ENCODE data around the gene ZSWIM6. TPM values are rescaled to one million over a fixed set of nuclear protein-coding genes. Genes with fewer than 3 reads are reported as not detected.
"Not testable (repeated sequence)": the region's sequence is repeated elsewhere in the genome, so short reads cannot be mapped to it uniquely, and the experiment has no call there.

ZSWIM6 gene
- polyA plus RNA-seq, 6 donors from 2014 or later = 0.65 to 1.5 (median 1.4) TPM

GRCh38 chr5:61414806-61415205, 82.7 kb downstream of the ZSWIM6 start:
- Mint-ChIP-seq H3K4me1 (peaks cover 41 to 61% (median 49%) of the 10 kb centered on the region in 3 donors), H3K27ac (peak overlapping the region in 1 of 6 donors; percentile 21), H3K9me3 (no peaks in the 10 kb centered on the region), H3K36me3 (no peaks in the 10 kb centered on the region), H3K4me3 (peak overlapping the region in 1 of 8 donors; percentile 30), H3K27me3 (no peaks in the 10 kb centered on the region)
- DNase-seq = no peak
- no peak for ATAC-seq (ENCODE audit: low read depth in 2 of 2)

GRCh38 chr5:61416010-61416409, 84.0 kb downstream of the ZSWIM6 start:
- no peak for ATAC-seq (ENCODE audit: low read depth in 2 of 2)
- Mint-ChIP-seq H3K27me3 (no peaks in the 10 kb centered on the region), H3K27ac (no peak overlapping the region), H3K36me3 (peaks cover 0 to 2% of the 10 kb centered on the region in 2 donors), H3K4me1 (peaks cover 42 to 67% (median 47%) of the 10 kb centered on the region in 3 donors), H3K4me3 (no peak overlapping the region), H3K9me3 (peaks cover 0 to 1% (median 0%) of the 10 kb centered on the region in 7 donors)
- DNase-seq = no peak

- Mint-ChIP-seq H3K27ac (peak overlapping the region in 2 of 6 donors; percentile 9 to 53), H3K4me3 (no peak overlapping the region), H3K9me3 (peaks cover 0 to 5% (median 3%) of the 10 kb centered on the region in 7 donors)
Measured at GRCh38 chr5:61416420-61416819, 84.4 kb downstream of the ZSWIM6 start.

GRCh38 chr5:61417340-61417739, 85.3 kb downstream of the ZSWIM6 start:
- no peak overlapping the region for H3K27ac Mint-ChIP-seq
- DNase-seq = no peak
- peaks cover 43 to 75% (median 47%) of the 10 kb centered on the region in 3 donors for H3K4me1 Mint-ChIP-seq
- no peaks in the 10 kb centered on the region for H3K27me3 Mint-ChIP-seq
- no peak overlapping the region for H3K4me3 Mint-ChIP-seq
- peaks cover 0 to 10% (median 5%) of the 10 kb centered on the region in 7 donors for H3K9me3 Mint-ChIP-seq
- peaks cover 0 to 11% of the 10 kb centered on the region in 2 donors for H3K36me3 Mint-ChIP-seq
- no peak for ATAC-seq (ENCODE audit: low read depth in 2 of 2)

More at GRCh38 chr5:61416420-61416819, 84.4 kb downstream of the ZSWIM6 start:
- no peak for DNase-seq
- Mint-ChIP-seq H3K27me3 (no peaks in the 10 kb centered on the region), H3K4me1 (peaks cover 45 to 71% (median 47%) of the 10 kb centered on the region in 3 donors), H3K36me3 (peaks cover 0 to 6% of the 10 kb centered on the region in 2 donors)
- ATAC-seq (ENCODE audit: low read depth in 2 of 2) = no peak

GRCh38 chr5:61417851-61418250, 85.8 kb downstream of the ZSWIM6 start:
- no peak overlapping the region for H3K27ac Mint-ChIP-seq
- H3K9me3 Mint-ChIP-seq = peaks cover 0 to 10% (median 5%) of the 10 kb centered on the region in 7 donors
- no peak overlapping the region for H3K4me3 Mint-ChIP-seq
- ATAC-seq (ENCODE audit: low read depth in 2 of 2) = no peak
- peaks cover 0 to 11% of the 10 kb centered on the region in 2 donors for H3K36me3 Mint-ChIP-seq
- H3K4me1 Mint-ChIP-seq = peaks cover 46 to 80% (median 48%) of the 10 kb centered on the region in 3 donors
- H3K27me3 Mint-ChIP-seq = no peaks in the 10 kb centered on the region
- no peak for DNase-seq

GRCh38 chr5:61419106-61419505, 87.0 kb downstream of the ZSWIM6 start:
- Mint-ChIP-seq H3K27me3 (no peaks in the 10 kb centered on the region), H3K9me3 (peaks cover 0 to 10% (median 7%) of the 10 kb centered on the region in 7 donors), H3K27ac (no peak overlapping the region), H3K4me3 (no peak overlapping the region), H3K36me3 (peaks cover 0 to 11% of the 10 kb centered on the region in 2 donors), H3K4me1 (peaks cover 51 to 85% (median 51%) of the 10 kb centered on the region in 3 donors)
- DNase-seq = no peak
- no peak for ATAC-seq (ENCODE audit: low read depth in 2 of 2)

- Mint-ChIP-seq H3K4me3 (peak overlapping the region in 1 of 8 donors; percentile 35), H3K27me3 (no peaks in the 10 kb centered on the region), H3K4me1 (peaks cover 45 to 85% (median 46%) of the 10 kb centered on the region in 3 donors), H3K9me3 (peaks cover 0 to 10% (median 7%) of the 10 kb centered on the region in 7 donors), H3K27ac (no peak overlapping the region), H3K36me3 (peaks cover 0 to 11% of the 10 kb centered on the region in 2 donors)
- DNase-seq (no peak), ATAC-seq (ENCODE audit: low read depth in 2 of 2) (no peak)
Measured at GRCh38 chr5:61420016-61420415, 88.0 kb downstream of the ZSWIM6 start.

GRCh38 chr5:61421262-61421661, 89.2 kb downstream of the ZSWIM6 start:
- peaks cover 0 to 11% of the 10 kb centered on the region in 2 donors for H3K36me3 Mint-ChIP-seq
- peak overlapping the region in 1 of 6 donors; percentile 28 for H3K27ac Mint-ChIP-seq
- not testable (repeated sequence) for DNase-seq; H3K27me3 Mint-ChIP-seq; H3K4me3 Mint-ChIP-seq; H3K9me3 Mint-ChIP-seq; ATAC-seq (ENCODE audit: low read depth in 2 of 2)
- peaks cover 41 to 83% (median 42%) of the 10 kb centered on the region in 3 donors for H3K4me1 Mint-ChIP-seq

- DNase-seq (no peak), ATAC-seq (ENCODE audit: low read depth in 2 of 2) (no peak)
- H3K9me3 Mint-ChIP-seq = peaks cover 0 to 10% (median 7%) of the 10 kb centered on the region in 7 donors
- H3K36me3 Mint-ChIP-seq = peaks cover 0 to 11% of the 10 kb centered on the region in 2 donors
- no peak overlapping the region for H3K27ac Mint-ChIP-seq
- H3K27me3 Mint-ChIP-seq = no peaks in the 10 kb centered on the region
- peak overlapping the region in 2 of 8 donors; percentile 41 to 61 for H3K4me3 Mint-ChIP-seq
- H3K4me1 Mint-ChIP-seq = peaks cover 28 to 61% (median 34%) of the 10 kb centered on the region in 3 donors
Measured at GRCh38 chr5:61423487-61424145, 91.6 kb downstream of the ZSWIM6 start.

GRCh38 chr5:61425918-61426317, 93.9 kb downstream of the ZSWIM6 start:
- Mint-ChIP-seq H3K4me1 (peaks cover 35 to 57% (median 37%) of the 10 kb centered on the region in 3 donors), H3K9me3 (peaks cover 0 to 10% (median 7%) of the 10 kb centered on the region in 7 donors), H3K27me3 (no peaks in the 10 kb centered on the region), H3K4me3 (no peak overlapping the region), H3K27ac (no peak overlapping the region), H3K36me3 (peaks cover 0 to 9% of the 10 kb centered on the region in 2 donors)
- no peak for DNase-seq
- ATAC-seq (ENCODE audit: low read depth in 2 of 2) = no peak

GRCh38 chr5:61429906-61430305, 97.8 kb downstream of the ZSWIM6 start:
- Mint-ChIP-seq H3K27me3 (no peaks in the 10 kb centered on the region), H3K4me3 (peak overlapping the region in 1 of 8 donors; percentile 32), H3K27ac (peak overlapping the region in 1 of 6 donors; percentile 9), H3K4me1 (peaks cover 23 to 29% (median 27%) of the 10 kb centered on the region in 3 donors), H3K9me3 (peaks cover 0 to 1% (median 0%) of the 10 kb centered on the region in 7 donors), H3K36me3 (no peaks in the 10 kb centered on the region)
- DNase-seq (no peak), ATAC-seq (ENCODE audit: low read depth in 2 of 2) (no peak)

- ATAC-seq (ENCODE audit: low read depth in 2 of 2) = no peak
- peaks cover 0 to 1% (median 0%) of the 10 kb centered on the region in 7 donors for H3K9me3 Mint-ChIP-seq
- DNase-seq = no peak
- H3K27me3 Mint-ChIP-seq = no peaks in the 10 kb centered on the region
- peaks cover 18 to 25% (median 22%) of the 10 kb centered on the region in 3 donors for H3K4me1 Mint-ChIP-seq
- H3K36me3 Mint-ChIP-seq = no peaks in the 10 kb centered on the region
- peak overlapping the region in 3 of 6 donors; percentile 26 to 85 (median 46) for H3K27ac Mint-ChIP-seq
- no peak overlapping the region for H3K4me3 Mint-ChIP-seq
Measured at GRCh38 chr5:61431923-61432620, 100.0 kb downstream of the ZSWIM6 start.

- DNase-seq (no peak), ATAC-seq (ENCODE audit: low read depth in 2 of 2) (no peak)
- peaks cover 5 to 19% (median 8%) of the 10 kb centered on the region in 3 donors for H3K4me1 Mint-ChIP-seq
- no peak overlapping the region for H3K4me3 Mint-ChIP-seq
- H3K36me3 Mint-ChIP-seq = peaks cover 6 to 8% of the 10 kb centered on the region in 2 donors
- peaks cover 4 to 9% (median 6%) of the 10 kb centered on the region in 7 donors for H3K9me3 Mint-ChIP-seq
- no peak overlapping the region for H3K27ac Mint-ChIP-seq
- no peaks in the 10 kb centered on the region for H3K27me3 Mint-ChIP-seq
Measured at GRCh38 chr5:61435368-61435767, 103.3 kb downstream of the ZSWIM6 start.
